ENCODE measurements around the gene FERMT2. TPM values are rescaled to one million over a fixed set of nuclear protein-coding genes. Genes with fewer than 3 reads are reported as not detected.

Gene FERMT2
- total RNA-seq, 4 donors from 2014 or later = 98.2 to 201 (median 180) TPM

GRCh38 chr14:52895000-52895399, 55.9 kb downstream of the FERMT2 start:
- intact Hi-C loops (cut with DNase I; ENCODE audit: low total_unique reads) = no loop called here
- no peaks in the 10 kb centered on the region for H3K27me3 ChIP-seq
- H3K36me3 ChIP-seq = no peaks in the 10 kb centered on the region
- no peak for DNase-seq
- H3K4me1 ChIP-seq = no peaks in the 10 kb centered on the region
- no peak for TF ChIP-seq CTCF (IDR thresholded peaks at IDR 0.05)
- no peak overlapping the region for H3K4me3 ChIP-seq
- H3K27ac ChIP-seq = no peak overlapping the region
- no peaks in the 10 kb centered on the region for H3K9me3 ChIP-seq

- TF ChIP-seq CTCF (IDR thresholded peaks at IDR 0.05) (no peak), POLR2A (IDR thresholded peaks at IDR 0.05) (no peak)
- Histone ChIP-seq H3K27me3 (no peaks in the 10 kb centered on the region), H3K4me3 (no peak overlapping the region), H3K9me3 (no peaks in the 10 kb centered on the region), H3K4me1 (no peaks in the 10 kb centered on the region), H3K36me3 (no peaks in the 10 kb centered on the region), H3K27ac (no peak overlapping the region)
- no peak for DNase-seq
- intact Hi-C loops (cut with DNase I; ENCODE audit: low total_unique reads) = no loop called here
These were observed 59.0 kb downstream of the FERMT2 start for GRCh38 chr14:52891800-52892199.

GRCh38 chr14:52888839-52889838, 61.7 kb downstream of the FERMT2 start:
- DNase-seq = no peak
- TF ChIP-seq CTCF (IDR thresholded peaks at IDR 0.05) (no peak), POLR2A (IDR thresholded peaks at IDR 0.05) (no peak)
- no peak overlapping the region for H3K27ac ChIP-seq
- H3K4me3 ChIP-seq = no peak overlapping the region
- no peaks in the 10 kb centered on the region for H3K9me3 ChIP-seq
- intact Hi-C loops (cut with DNase I; ENCODE audit: low total_unique reads) = no loop called here
- no peaks in the 10 kb centered on the region for H3K36me3 ChIP-seq
- no peaks in the 10 kb centered on the region for H3K4me1 ChIP-seq
- H3K27me3 ChIP-seq = no peaks in the 10 kb centered on the region

GRCh38 chr14:52888159-52888558, 62.7 kb downstream of the FERMT2 start:
- Histone ChIP-seq H3K4me3 (no peak overlapping the region), H3K27me3 (no peaks in the 10 kb centered on the region), H3K27ac (no peak overlapping the region), H3K36me3 (no peaks in the 10 kb centered on the region), H3K9me3 (no peaks in the 10 kb centered on the region), H3K4me1 (no peaks in the 10 kb centered on the region)
- TF ChIP-seq CTCF (IDR thresholded peaks at IDR 0.05) (no peak), POLR2A (IDR thresholded peaks at IDR 0.05) (no peak)
- intact Hi-C loops (cut with DNase I; ENCODE audit: low total_unique reads) = no loop called here
- no peak for DNase-seq

- Histone ChIP-seq H3K27ac (no peak overlapping the region), H3K4me3 (no peak overlapping the region), H3K4me1 (peaks cover 0 to 5% of the 10 kb centered on the region in 2 donors), H3K36me3 (no peaks in the 10 kb centered on the region), H3K9me3 (no peaks in the 10 kb centered on the region), H3K27me3 (no peaks in the 10 kb centered on the region)
- no peak for DNase-seq
- intact Hi-C loops (cut with DNase I; ENCODE audit: low total_unique reads) = no loop called here
- TF ChIP-seq CTCF (IDR thresholded peaks at IDR 0.05) (no peak), POLR2A (IDR thresholded peaks at IDR 0.05) (no peak)
These were observed 65.6 kb downstream of the FERMT2 start for GRCh38 chr14:52885230-52885629.

Measured in uterus (tissue), 4 donors.